GM21529 (cell line): ENCODE data around the gene WDR5.

Source experiments
- ATAC-seq: cut with Tn5 transposase; IDR thresholded peaks from one replicate; pipeline ENCODE4 v1.9.1; 2021; ENCODE audit not compliant: unreplicated experiment

WDR5 gene

GRCh38 chr9:134187110-134187531 is 51.2 kb downstream of the WDR5 start:
- ATAC-seq = no peak

GRCh38 chr9:134187891-134188385 is 52.1 kb downstream of the WDR5 start:
- ATAC-seq = no peak

- no peak for ATAC-seq
Observed at GRCh38 chr9:134188386-134189144, 52.7 kb downstream of the WDR5 start.

DNA sequence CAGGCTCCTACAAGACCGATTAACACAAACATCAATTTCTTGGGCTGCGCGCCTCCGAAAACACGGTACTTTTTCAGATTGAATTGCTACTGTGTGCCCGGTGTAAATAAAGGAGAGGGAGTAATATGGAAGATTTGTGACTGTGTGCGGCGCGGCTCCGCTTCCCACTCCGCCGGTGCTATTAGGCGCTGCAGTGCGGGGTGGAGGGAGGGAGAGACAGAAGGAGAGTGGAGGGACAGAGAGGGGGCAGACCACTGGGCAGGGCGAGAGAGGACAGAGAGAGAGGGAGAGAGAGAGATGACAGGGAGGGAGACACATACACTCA is 53.2 kb downstream of the WDR5 start:
- no peak for ATAC-seq

GRCh38 chr9:134189470-134190231 is 53.8 kb downstream of the WDR5 start:
- ATAC-seq = no peak

GRCh38 chr9:134190232-134191121 is 54.6 kb downstream of the WDR5 start:
- ATAC-seq = no peak

DNA sequence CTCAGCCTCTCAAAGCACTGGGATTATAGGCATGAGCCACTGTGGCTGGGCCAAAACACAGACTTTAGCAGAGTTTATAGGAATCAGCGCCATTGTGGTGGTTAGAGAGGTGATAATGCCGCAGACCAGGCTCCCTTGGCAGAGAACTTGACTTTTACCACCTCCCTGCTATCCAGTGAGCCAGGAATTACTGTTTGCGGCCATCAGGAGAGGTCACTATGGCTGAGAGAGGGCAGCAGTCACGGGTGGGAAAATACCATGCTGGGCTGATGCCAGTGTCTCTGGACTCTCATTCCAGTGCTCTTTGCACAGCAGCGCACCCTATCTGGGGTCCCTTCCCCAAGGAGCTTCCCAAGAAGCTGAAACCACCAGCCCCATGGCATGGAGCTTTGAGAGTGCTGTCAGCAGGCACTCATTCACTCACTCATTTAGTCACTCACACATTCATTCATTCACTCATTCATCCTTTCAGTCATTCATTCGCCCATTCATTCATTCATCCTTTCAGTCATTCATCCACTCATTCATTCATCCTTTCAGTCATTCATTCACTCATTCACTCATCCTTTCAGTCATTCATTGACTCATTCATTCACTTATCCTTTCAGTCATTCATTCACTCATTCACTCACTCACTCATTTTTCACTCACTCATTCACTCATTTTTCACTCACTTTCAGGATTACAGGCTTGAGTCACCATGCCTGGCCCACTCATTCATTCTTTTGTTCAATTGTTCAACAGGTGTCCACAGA is 55.8 kb downstream of the WDR5 start:
- no peak for ATAC-seq

DNA sequence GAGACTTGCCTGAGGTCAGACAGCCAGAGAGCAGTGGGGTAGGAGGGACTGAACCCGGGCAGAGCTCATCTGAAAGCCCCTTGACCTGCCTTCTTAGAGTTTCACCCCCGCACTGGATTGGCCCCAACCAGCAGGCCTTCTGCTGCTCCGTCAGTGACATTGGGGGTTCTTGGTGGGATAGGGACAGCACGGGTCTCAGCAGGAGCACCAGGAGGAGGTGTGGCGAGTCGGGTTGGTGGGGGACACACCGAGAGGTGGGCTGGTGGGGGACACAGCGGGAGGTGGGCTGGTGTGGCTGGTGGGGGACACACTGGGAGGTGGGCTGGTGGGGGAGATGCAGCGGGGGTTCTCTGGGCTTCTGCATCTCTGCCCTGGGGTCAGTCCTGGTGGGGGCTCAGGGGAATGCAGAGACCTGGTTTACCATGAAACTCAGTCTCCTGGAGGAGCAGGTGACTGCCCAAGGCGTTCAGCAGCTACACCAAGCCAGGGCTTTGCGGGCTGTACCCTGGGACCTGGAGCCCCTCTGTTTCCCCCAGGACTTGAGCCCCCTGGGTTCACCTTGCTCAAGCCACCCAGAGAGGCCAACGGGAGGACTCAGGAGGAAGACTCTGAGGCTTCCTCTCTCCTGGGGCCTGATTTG is 56.5 kb downstream of the WDR5 start:
- no peak for ATAC-seq

GRCh38 chr9:134192951-134193731 is 57.3 kb downstream of the WDR5 start:
- no peak for ATAC-seq

DNA sequence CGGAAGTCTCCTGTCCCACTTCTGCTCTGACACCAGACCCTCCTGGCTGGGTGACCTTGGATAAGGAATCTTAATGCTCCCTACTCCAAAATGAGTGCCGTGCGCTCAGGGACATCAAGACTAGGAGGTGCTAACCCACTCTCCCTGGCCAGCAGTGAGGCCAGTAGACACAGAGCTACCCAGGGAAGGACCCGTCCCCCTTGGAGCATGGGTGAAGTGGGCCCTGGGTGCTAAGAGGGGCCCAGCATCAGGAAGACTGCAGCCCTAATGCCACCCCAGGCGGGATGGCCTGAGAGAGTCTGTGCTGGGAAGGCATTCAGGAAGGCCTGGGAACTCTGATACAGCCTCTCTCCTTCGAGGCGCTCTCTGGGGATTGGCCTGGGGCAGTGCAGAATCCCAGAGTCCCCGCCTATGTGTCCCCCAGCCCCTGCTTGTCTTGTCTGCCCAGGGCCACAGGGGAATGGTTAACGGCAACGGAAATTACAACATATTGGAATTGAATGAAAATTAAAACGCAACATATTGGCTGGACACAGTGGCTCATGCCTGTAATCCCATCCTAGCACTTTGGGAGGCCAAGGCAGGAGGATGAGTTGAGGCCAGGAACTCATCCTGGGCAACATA is 58.1 kb downstream of the WDR5 start:
- ATAC-seq = no peak

DNA sequence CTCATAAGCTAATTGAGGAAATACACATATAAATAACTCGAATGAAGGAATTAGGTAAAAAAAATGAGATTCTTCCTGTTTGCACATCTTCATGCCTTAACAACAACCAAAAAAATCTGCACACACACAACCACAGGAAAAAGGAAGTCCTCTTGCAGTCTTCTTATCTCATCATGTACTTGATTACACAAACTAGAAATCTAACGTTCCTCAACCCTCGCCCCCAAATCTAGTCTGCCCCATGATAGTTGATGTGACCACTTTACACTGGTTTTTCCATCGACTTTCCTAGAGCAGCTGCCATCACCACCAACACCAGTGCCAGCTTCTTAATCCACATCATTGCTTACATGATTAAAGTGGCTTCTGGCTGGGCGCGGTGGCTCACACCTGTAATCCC is 59.7 kb downstream of the WDR5 start:
- ATAC-seq = no peak

DNA sequence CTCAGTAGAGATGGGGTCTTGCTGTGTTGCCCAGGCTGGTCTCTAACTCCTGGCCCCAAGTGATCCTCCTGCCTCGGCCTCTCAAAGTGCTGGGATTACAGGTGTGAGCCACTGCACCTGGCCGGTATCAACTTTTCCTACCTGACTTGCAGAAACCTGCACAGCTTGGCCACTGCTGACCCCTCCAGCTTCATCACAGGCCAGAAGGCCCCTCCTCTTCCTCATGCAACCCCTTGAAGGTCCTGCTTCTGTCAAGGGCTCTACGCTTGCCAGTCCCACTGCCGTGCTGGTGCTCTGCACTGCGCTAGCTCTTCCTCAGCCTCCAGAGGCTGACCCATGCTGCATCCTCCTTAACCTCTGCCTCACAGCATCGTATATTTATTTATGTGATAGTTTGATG is 61.0 kb downstream of the WDR5 start:
- no peak for ATAC-seq

- ATAC-seq = no peak
Observed at GRCh38 chr9:134198791-134199190, 62.9 kb downstream of the WDR5 start.

- ATAC-seq = no peak
Observed at GRCh38 chr9:134200730-134201129, 64.8 kb downstream of the WDR5 start.

DNA sequence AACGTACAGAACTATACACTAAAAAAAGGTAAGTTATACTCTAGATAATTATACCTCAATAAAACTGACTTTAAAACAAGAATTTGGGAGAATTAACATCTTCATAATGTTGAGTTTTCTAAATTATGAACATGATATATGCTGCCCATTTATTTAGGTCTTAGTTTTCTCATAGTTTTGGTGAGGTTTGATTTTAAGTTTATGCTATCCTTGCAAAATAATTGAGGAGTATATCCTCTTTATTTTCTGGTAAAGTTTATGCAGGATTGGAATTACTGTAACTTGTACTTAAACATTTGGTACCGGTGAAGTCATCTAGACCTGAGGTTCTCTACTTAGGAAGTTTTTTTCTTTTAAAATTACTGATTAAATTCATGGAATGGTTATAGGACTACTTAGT is 67.3 kb downstream of the WDR5 start:
- ATAC-seq = no peak

- no peak for ATAC-seq
Observed at GRCh38 chr9:134204041-134204440, 68.2 kb downstream of the WDR5 start.

DNA sequence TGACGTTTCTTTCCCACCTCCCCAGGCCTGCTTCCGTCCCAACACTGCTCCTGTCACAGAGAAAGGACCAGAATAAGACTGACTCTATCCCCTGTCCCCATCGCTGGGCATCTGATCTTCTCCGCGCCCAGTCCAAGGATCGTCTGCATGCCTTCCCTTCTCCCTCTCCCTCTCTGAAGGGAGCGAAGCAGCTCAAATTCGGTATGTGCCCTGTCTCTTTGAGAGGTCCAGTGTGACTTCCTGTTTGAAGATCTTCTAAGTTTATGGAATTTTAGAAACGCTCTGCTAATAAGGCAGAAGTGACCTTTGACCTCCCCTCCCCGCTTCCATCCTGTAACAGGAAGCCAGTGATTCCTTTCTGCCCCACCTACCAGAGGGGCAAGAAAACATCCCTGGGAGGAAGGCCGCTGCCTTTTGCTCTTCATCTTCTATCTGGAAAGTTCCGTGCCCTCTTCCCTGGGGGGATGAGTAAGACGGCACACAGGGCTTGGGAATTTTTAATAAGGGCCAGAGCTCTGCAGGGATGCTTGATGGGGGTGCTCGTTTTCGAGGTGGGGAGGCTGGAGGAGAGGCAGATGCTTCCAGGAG is 69.2 kb downstream of the WDR5 start:
- no peak for ATAC-seq

GRCh38 chr9:134205672-134206310 is 69.9 kb downstream of the WDR5 start:
- ATAC-seq = no peak
